ENCODE measurements around the gene ZKSCAN5.

GRCh38 chr7:99557940-99558305 is 53.5 kb downstream of the ZKSCAN5 start:
- TF ChIP-seq, protein P1, sequence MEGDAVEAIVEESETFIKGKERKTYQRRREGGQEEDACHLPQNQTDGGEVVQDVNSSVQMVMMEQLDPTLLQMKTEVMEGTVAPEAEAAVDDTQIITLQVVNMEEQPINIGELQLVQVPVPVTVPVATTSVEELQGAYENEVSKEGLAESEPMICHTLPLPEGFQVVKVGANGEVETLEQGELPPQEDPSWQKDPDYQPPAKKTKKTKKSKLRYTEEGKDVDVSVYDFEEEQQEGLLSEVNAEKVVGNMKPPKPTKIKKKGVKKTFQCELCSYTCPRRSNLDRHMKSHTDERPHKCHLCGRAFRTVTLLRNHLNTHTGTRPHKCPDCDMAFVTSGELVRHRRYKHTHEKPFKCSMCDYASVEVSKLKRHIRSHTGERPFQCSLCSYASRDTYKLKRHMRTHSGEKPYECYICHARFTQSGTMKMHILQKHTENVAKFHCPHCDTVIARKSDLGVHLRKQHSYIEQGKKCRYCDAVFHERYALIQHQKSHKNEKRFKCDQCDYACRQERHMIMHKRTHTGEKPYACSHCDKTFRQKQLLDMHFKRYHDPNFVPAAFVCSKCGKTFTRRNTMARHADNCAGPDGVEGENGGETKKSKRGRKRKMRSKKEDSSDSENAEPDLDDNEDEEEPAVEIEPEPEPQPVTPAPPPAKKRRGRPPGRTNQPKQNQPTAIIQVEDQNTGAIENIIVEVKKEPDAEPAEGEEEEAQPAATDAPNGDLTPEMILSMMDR (conservative IDR thresholded peaks at IDR 0.05 in 1 of 2, IDR thresholded peaks at IDR 0.05 in 1 of 2; ENCODE audit: low read depth in 1 of 2, low read length in 2 of 2): no peak
- TF ChIP-seq EZH2 (IDR thresholded peaks at IDR 0.05; ENCODE audit: low read length, missing control alignments): no peak
